Bronchial smooth muscle cell (primary cell): ENCODE results near the gene TEX101. TPM values are rescaled to one million over a fixed set of nuclear protein-coding genes. Genes with fewer than 3 reads are reported as not detected.

Experiments
- total RNA-seq: library from RNA; depleted of rRNA; stranded (reverse); fragments of >200 nt; gene quantifications from 2 replicates; pipeline ENCODE4 v1.2.1, GENCODE V29; 2014

TEX101 gene, protein sequence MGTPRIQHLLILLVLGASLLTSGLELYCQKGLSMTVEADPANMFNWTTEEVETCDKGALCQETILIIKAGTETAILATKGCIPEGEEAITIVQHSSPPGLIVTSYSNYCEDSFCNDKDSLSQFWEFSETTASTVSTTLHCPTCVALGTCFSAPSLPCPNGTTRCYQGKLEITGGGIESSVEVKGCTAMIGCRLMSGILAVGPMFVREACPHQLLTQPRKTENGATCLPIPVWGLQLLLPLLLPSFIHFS
- total RNA-seq: not detected in 2 replicates

DNA sequence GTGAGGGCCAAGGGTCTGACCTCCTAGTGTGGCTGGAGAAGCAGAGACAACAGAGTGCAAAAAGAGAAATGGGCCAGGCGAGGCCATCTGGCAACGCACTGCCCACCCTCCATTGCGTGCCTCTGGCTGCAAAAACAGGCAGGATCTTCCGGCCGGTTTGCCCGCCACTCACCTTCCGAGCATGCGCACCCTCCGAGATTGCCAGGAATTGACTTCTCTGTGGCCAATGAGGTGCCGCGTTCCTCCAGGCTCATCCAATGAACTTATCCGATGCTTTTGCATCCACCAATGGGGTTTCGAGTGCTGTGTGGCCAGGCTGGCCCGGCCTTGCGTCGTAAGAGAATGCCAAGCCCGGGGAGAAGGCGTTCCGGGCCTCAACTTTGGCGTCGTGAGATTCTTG is at the start of gene TEX101:
Gene TEX101, plus strand, starts transcription at position 337 of the 400 bp plus-strand sequence. CDS start 1,030 bp downstream, outside the sequence.

DNA sequence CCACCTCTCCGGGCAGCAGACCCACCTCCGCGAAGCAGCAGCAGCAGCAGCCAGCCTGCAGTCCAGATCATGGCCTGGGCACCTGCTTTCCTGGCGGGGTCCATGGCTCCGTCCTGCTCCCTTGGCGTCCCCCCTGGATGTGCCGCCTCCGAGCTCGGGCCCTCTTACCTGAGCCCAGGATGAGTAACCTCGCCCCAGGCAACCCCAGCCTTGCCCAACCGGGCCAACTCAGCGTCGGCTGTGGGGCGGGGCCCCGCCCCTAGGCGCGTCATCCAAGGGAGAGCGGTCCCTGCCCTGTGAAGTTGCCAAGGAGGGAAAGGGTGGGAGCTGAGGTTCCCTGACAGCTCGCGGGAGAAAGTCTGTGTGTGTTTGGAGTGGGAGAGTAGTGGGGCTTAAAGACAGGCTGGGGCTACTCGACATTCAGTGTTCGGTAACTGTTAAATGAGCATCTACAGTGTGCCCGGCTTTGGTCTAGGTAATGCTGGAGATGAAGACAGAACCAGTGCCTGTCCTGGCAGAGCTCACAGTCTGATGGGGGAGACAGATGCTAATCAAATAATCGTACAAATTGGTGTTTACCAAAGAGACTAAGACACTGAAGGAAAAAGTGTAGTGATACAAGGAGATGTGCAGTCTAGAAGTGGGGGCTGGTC is 50.9 kb downstream of the TEX101 start, which contains the start of gene LYPD3:
Gene LYPD3, minus strand, starts transcription at position 141 of the 653 bp plus-strand sequence. Its CDS starts 37 bp downstream, at position 104.

Other genes starting within 250 kb of the TEX101 start
- gene PSG5, start 228.4 kb upstream of the TEX101 start, total RNA-seq: 3.8 TPM in 1 of 2 replicates, not detected in the other
- gene PSG4, start 209.3 kb upstream of the TEX101 start, total RNA-seq: under 0.01 and 0.16 TPM in 2 replicates
- under 0.01 TPM in 1 of 2 replicates, not detected in the other for gene PSG9, start 145.4 kb upstream of the TEX101 start, total RNA-seq
- 0.16 TPM in 1 of 2 replicates, not detected in the other for gene CD177, start 61.2 kb upstream of the TEX101 start, total RNA-seq
- gene LYPD3, start 50.7 kb downstream of the TEX101 start, total RNA-seq: 0.17 and 1.1 TPM in 2 replicates
- 18.4 and 41.0 TPM in 2 replicates for gene PHLDB3, start 89.9 kb downstream of the TEX101 start, total RNA-seq
- gene ETHE1, start 112.3 kb downstream of the TEX101 start, total RNA-seq: 93.0 and 131 TPM in 2 replicates
- gene ZNF575, start 118.3 kb downstream of the TEX101 start, total RNA-seq: 0.16 and 0.60 TPM in 2 replicates
- 10.5 and 17.8 TPM in 2 replicates for gene XRCC1, start 160.6 kb downstream of the TEX101 start, total RNA-seq
- 3.8 and 6.3 TPM in 2 replicates for gene PINLYP, start 160.9 kb downstream of the TEX101 start, total RNA-seq
- gene IRGQ, start 181.2 kb downstream of the TEX101 start, total RNA-seq: 12.9 and 14.2 TPM in 2 replicates
- gene ZNF576, start 181.7 kb downstream of the TEX101 start, total RNA-seq: 8.2 and 8.8 TPM in 2 replicates
- gene SRRM5, start 197.2 kb downstream of the TEX101 start, total RNA-seq: not detected in 2 replicates
- 40.5 and 44.7 TPM in 2 replicates for gene ZNF428, start 204.7 kb downstream of the TEX101 start, total RNA-seq
- 1.4 and 1.7 TPM in 2 replicates for gene CADM4, start 225.0 kb downstream of the TEX101 start, total RNA-seq